Stimulated activated CD8-positive, alpha-beta memory T cell treated with anti-CD3 and anti-CD28 coated beads, Interleukin-4, amount 100 ng/mL, for 4 hours (primary cell): ENCODE data around the gene ZMAT3.
"Not testable (repeated sequence)": the region's sequence is repeated elsewhere in the genome, so short reads cannot be mapped to it uniquely, and the experiment has no call there.

Source experiments
- DNase-seq, 2 donors: peaks; one replicate each; pipeline ENCODE4 v3.0.0-alpha.2; 2020; ENCODE audit warnings: low read depth in 2 of 2, low spot score in 1 of 2

ZMAT3 gene

GRCh38 chr3:179069762-179070390, 1.7 kb downstream of the ZMAT3 start:
- DNase-seq: no peak

GRCh38 chr3:179068779-179069530, 2.7 kb downstream of the ZMAT3 start:
- DNase-seq: no peak

- DNase-seq: no peak
Observed at GRCh38 chr3:179067839-179068238, 3.8 kb downstream of the ZMAT3 start.

- no peak for DNase-seq
Observed at GRCh38 chr3:179067291-179067690, 4.3 kb downstream of the ZMAT3 start.

GRCh38 chr3:179063945-179064560, 7.6 kb downstream of the ZMAT3 start:
- DNase-seq: no peak

GRCh38 chr3:179056326-179056725, 15.3 kb downstream of the ZMAT3 start:
- no peak for DNase-seq

- DNase-seq: not testable (repeated sequence)
Observed at GRCh38 chr3:179054565-179054964, 17.0 kb downstream of the ZMAT3 start.

- no peak for DNase-seq
Observed at GRCh38 chr3:179046497-179047353, 24.9 kb downstream of the ZMAT3 start.

GRCh38 chr3:179045719-179046402, 25.7 kb downstream of the ZMAT3 start:
- no peak for DNase-seq

- DNase-seq: not testable (repeated sequence)
Observed at GRCh38 chr3:179038899-179039251, 32.7 kb downstream of the ZMAT3 start.

- DNase-seq: no peak
Observed at GRCh38 chr3:179038216-179038898, 33.3 kb downstream of the ZMAT3 start.

- DNase-seq: no peak
Observed at GRCh38 chr3:179037351-179037750, 34.3 kb downstream of the ZMAT3 start.

- no peak for DNase-seq
Observed at GRCh38 chr3:179036626-179037300, 34.8 kb downstream of the ZMAT3 start.

GRCh38 chr3:179036226-179036625, 35.4 kb downstream of the ZMAT3 start:
- no peak for DNase-seq

GRCh38 chr3:179035232-179035631, 36.4 kb downstream of the ZMAT3 start:
- DNase-seq: no peak

- not testable (repeated sequence) for DNase-seq
Observed at GRCh38 chr3:179033304-179033657, 38.3 kb downstream of the ZMAT3 start.

GRCh38 chr3:179032454-179033303, 38.9 kb downstream of the ZMAT3 start:
- DNase-seq: not testable (repeated sequence)

GRCh38 chr3:179029096-179029495, 42.5 kb downstream of the ZMAT3 start:
- no peak for DNase-seq

- no peak for DNase-seq
Observed at GRCh38 chr3:179028408-179028807, 43.2 kb downstream of the ZMAT3 start.
